ENCODE results near the gene NAGLU.
"Not testable (repeated sequence)": the region's sequence is repeated elsewhere in the genome, so short reads cannot be mapped to it uniquely, and the experiment has no call there.

Gene NAGLU

DNA sequence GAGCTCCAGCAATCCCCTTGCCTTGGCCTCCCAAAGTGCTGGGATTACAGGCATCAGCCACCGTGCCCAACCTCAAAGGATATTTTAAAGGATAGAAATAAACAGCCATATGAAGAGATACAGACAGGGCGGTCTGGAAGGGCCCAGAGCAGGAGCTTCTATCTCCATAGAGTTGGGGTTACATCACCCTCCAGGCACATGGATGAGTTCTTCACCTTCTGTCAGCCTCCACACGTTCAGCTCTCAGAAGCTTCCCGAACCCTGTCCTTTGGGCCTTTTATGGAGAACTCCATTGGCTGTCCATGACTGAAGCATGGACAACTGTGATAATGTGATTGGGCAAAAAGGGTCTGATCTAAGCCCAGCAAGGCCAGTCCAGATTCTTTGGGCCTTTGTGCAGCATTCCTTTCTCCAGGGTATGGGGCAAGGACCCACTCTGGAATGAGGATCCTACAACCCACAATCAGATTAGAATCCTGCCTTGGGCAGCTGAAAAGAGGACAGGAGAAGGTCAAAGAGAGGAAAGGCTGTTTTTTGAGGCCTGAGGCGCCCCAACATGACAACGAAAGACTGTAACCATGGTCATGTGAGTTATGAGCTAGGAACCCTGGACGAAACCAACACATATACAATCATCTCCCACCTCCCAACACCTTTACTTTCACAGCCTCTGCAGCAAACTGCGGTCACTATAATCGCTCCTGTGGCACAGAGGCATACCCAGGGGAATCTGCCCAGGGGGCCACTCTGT, 9.9 kb downstream of the NAGLU start:
- not testable (repeated sequence) for H2BK12ac ChIP-seq (ENCODE audit: low read length); H3K23ac ChIP-seq (ENCODE audit: low read length); H3K4me2 ChIP-seq (ENCODE audit: low read length); H3K9me3 ChIP-seq (ENCODE audit: insufficient read depth, low read depth, low read length); H3K79me2 ChIP-seq (ENCODE audit: control insufficient read depth, insufficient read depth, low read length, poor library complexity); H3K14ac ChIP-seq (ENCODE audit: low read length); H2BK120ac ChIP-seq (ENCODE audit: insufficient read depth, low read length, poor library complexity); H2BK5ac ChIP-seq (ENCODE audit: low read depth, low read length, poor library complexity); H3K9ac ChIP-seq (ENCODE audit: low read length); H3K79me1 ChIP-seq (ENCODE audit: low read length); H2AFZ ChIP-seq (ENCODE audit: insufficient read depth, low read length, poor library complexity); H2AK5ac ChIP-seq (ENCODE audit: low read length); H4K12ac ChIP-seq (ENCODE audit: low read depth, low read length); H3K4me3 ChIP-seq (ENCODE audit: low read depth, low read length); H3K18ac ChIP-seq (ENCODE audit: low read length); H3K27me3 ChIP-seq (ENCODE audit: insufficient read depth, low read length); H3K4ac ChIP-seq (ENCODE audit: low read depth, low read length)
- peak; percentile 63 to 64 for DNase-seq
- no CpG with 5 or more reads among the region's 9 CpGs for WGBS (ENCODE audit: extremely low coverage, insufficient coverage, insufficient read length)
- Histone ChIP-seq H3K27ac (ENCODE audit: low read depth, low read length) (peak overlapping the region; percentile 48), H4K8ac (ENCODE audit: low read depth, low read length) (peak overlapping the region; percentile 20), H3K4me1 (ENCODE audit: control insufficient read depth in 1 of 2, insufficient read depth in 2 of 2, low read length in 2 of 2) (peaks cover 25 to 26% of the 10 kb centered on the region in 2 experiments), H4K91ac (ENCODE audit: low read depth, low read length) (peak overlapping the region; percentile 12), H3K36me3 (ENCODE audit: control insufficient read depth in 1 of 2, insufficient read depth in 2 of 2, low read length in 2 of 2) (peaks cover 18 to 20% of the 10 kb centered on the region in 2 experiments)

DNA sequence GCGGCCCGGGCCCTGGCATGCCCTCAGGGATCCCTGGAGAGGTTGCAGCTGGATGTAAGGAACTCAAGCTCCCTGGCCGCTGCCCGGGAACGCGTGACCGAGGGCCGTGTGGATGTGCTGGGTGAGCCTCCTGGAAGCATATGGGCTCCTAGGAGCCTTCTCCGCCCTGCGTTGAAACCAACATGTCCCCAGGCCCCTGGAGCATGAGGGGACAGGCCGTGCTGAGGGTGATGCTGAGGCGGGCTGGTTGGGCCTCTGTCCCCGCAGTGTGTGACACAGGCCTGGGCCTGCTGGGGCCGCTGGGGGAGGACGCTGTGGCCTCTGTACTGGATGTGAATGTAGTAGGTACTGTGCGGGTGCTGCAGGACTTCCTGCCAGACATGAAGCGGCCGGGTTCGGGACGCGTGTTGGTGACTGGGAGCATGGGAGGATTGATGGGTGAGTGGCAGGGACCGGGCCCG, 11.0 kb downstream of the NAGLU start:
- Histone ChIP-seq H2BK12ac (ENCODE audit: low read length) (no peak overlapping the region), H3K18ac (ENCODE audit: low read length) (no peak overlapping the region), H4K91ac (ENCODE audit: low read depth, low read length) (peak overlapping the region; percentile 74), H3K27me3 (ENCODE audit: insufficient read depth, low read length) (no peaks in the 10 kb centered on the region), H3K4me3 (ENCODE audit: low read depth, low read length) (no peak overlapping the region), H2AFZ (ENCODE audit: insufficient read depth, low read length, poor library complexity) (no peak overlapping the region), H3K14ac (ENCODE audit: low read length) (no peak overlapping the region), H4K12ac (ENCODE audit: low read depth, low read length) (peak overlapping the region; percentile 32), H3K4me1 (ENCODE audit: control insufficient read depth in 1 of 2, insufficient read depth in 2 of 2, low read length in 2 of 2) (peaks cover 19 to 21% of the 10 kb centered on the region in 2 experiments), H3K4me2 (ENCODE audit: low read length) (no peak overlapping the region), H3K36me3 (ENCODE audit: control insufficient read depth in 1 of 2, insufficient read depth in 2 of 2, low read length in 2 of 2) (peaks cover 18% of the 10 kb centered on the region in 2 experiments), H3K27ac (ENCODE audit: low read depth, low read length) (no peak overlapping the region), H2BK120ac (ENCODE audit: insufficient read depth, low read length, poor library complexity) (no peak overlapping the region), H3K79me1 (ENCODE audit: low read length) (peaks cover 4% of the 10 kb centered on the region), H4K8ac (ENCODE audit: low read depth, low read length) (no peak overlapping the region), H2AK5ac (ENCODE audit: low read length) (no peak overlapping the region), H3K4ac (ENCODE audit: low read depth, low read length) (no peak overlapping the region), H3K79me2 (ENCODE audit: control insufficient read depth, insufficient read depth, low read length, poor library complexity) (no peaks in the 10 kb centered on the region), H3K9me3 (ENCODE audit: insufficient read depth, low read depth, low read length) (no peaks in the 10 kb centered on the region), H2BK5ac (ENCODE audit: low read depth, low read length, poor library complexity) (no peak overlapping the region), H3K23ac (ENCODE audit: low read length) (no peak overlapping the region), H3K9ac (ENCODE audit: low read length) (no peak overlapping the region)
- no CpG with 5 or more reads among the region's 23 CpGs for WGBS (ENCODE audit: extremely low coverage, insufficient coverage, insufficient read length)
- DNase-seq: no peak

GRCh38 chr17:42547698-42548069, 11.6 kb downstream of the NAGLU start:
- H3K36me3 ChIP-seq (ENCODE audit: control insufficient read depth in 1 of 2, insufficient read depth in 2 of 2, low read length in 2 of 2): peaks cover 16% of the 10 kb centered on the region in 2 experiments
- H3K14ac ChIP-seq (ENCODE audit: low read length): no peak overlapping the region
- H3K23ac ChIP-seq (ENCODE audit: low read length): no peak overlapping the region
- H2AFZ ChIP-seq (ENCODE audit: insufficient read depth, low read length, poor library complexity): peak overlapping the region; percentile 8
- no peak overlapping the region for H3K4me3 ChIP-seq (ENCODE audit: low read depth, low read length)
- peaks cover 4% of the 10 kb centered on the region for H3K79me1 ChIP-seq (ENCODE audit: low read length)
- no CpG with 5 or more reads among the region's 14 CpGs for WGBS (ENCODE audit: extremely low coverage, insufficient coverage, insufficient read length)
- peak overlapping the region; percentile 11 for H4K8ac ChIP-seq (ENCODE audit: low read depth, low read length)
- H3K9me3 ChIP-seq (ENCODE audit: insufficient read depth, low read depth, low read length): no peaks in the 10 kb centered on the region
- H2BK120ac ChIP-seq (ENCODE audit: insufficient read depth, low read length, poor library complexity): peak overlapping the region; percentile 12
- H3K4me1 ChIP-seq (ENCODE audit: control insufficient read depth in 1 of 2, insufficient read depth in 2 of 2, low read length in 2 of 2): peaks cover 19 to 23% of the 10 kb centered on the region in 2 experiments
- no peak overlapping the region for H2BK5ac ChIP-seq (ENCODE audit: low read depth, low read length, poor library complexity)
- peak overlapping the region; percentile 25 for H4K91ac ChIP-seq (ENCODE audit: low read depth, low read length)
- DNase-seq: no peak
- peak overlapping the region; percentile 64 for H3K9ac ChIP-seq (ENCODE audit: low read length)
- H3K4me2 ChIP-seq (ENCODE audit: low read length): peak overlapping the region; percentile 58
- no peak overlapping the region for H3K18ac ChIP-seq (ENCODE audit: low read length)
- no peaks in the 10 kb centered on the region for H3K27me3 ChIP-seq (ENCODE audit: insufficient read depth, low read length)
- H3K27ac ChIP-seq (ENCODE audit: low read depth, low read length): no peak overlapping the region
- H3K4ac ChIP-seq (ENCODE audit: low read depth, low read length): no peak overlapping the region
- H2AK5ac ChIP-seq (ENCODE audit: low read length): peak overlapping the region; percentile 51
- H4K12ac ChIP-seq (ENCODE audit: low read depth, low read length): peak overlapping the region; percentile 57
- H3K79me2 ChIP-seq (ENCODE audit: control insufficient read depth, insufficient read depth, low read length, poor library complexity): no peaks in the 10 kb centered on the region
- no peak overlapping the region for H2BK12ac ChIP-seq (ENCODE audit: low read length)

DNA sequence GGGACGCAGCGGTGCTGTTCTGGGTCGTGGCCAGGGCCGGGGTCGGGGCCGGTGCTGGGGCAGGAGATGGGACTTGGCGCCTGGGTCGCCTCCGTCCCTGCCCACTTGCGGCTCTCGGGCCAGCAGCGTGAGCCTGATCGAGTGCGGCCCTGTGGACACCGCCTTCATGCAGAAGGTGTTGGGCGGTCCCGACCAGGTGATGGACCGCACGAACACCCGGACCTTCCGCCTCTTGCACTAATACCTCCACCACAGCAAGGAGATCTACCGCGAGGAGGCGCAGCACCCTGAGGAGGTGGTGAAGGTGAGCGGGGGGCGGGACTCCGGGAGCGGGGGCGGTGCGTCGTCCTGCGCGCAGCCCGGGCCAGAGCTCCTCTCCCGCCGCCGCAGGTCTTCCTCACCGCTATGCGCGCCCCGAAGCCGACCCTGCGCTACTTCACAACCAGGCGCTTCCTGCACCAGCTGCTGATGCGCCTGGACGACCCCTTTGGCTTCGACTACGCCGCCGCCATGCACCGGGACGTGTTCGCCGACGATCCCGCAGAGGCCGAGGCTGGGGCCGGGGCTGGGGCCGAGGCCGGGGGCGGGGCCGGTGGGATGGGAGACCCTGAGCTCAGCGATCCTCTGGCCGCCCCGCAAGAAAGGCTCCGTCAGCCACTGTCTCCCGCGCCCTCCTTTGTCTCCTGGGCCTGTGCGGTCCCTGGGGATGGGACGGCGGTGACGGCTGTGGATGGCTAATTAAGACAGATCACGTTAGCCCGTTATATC, 12.2 kb downstream of the NAGLU start:
- H4K8ac ChIP-seq (ENCODE audit: low read depth, low read length): peak overlapping the region; percentile 72
- H2AK5ac ChIP-seq (ENCODE audit: low read length): peak overlapping the region; percentile 51
- H3K36me3 ChIP-seq (ENCODE audit: control insufficient read depth in 1 of 2, insufficient read depth in 2 of 2, low read length in 2 of 2): peaks cover 11 to 13% of the 10 kb centered on the region in 2 experiments
- no peak overlapping the region for H3K27ac ChIP-seq (ENCODE audit: low read depth, low read length)
- peak overlapping the region; percentile 41 for H4K91ac ChIP-seq (ENCODE audit: low read depth, low read length)
- peak overlapping the region; percentile 71 for H3K4me3 ChIP-seq (ENCODE audit: low read depth, low read length)
- peaks cover 9% of the 10 kb centered on the region for H3K79me1 ChIP-seq (ENCODE audit: low read length)
- no peak overlapping the region for H2BK12ac ChIP-seq (ENCODE audit: low read length)
- peak; percentile 66 to 83 for DNase-seq
- peak overlapping the region; percentile 58 for H3K4me2 ChIP-seq (ENCODE audit: low read length)
- no CpG with 5 or more reads among the region's 74 CpGs for WGBS (ENCODE audit: extremely low coverage, insufficient coverage, insufficient read length)
- H3K9ac ChIP-seq (ENCODE audit: low read length): no peak overlapping the region
- peaks cover under 1% of the 10 kb centered on the region for H3K79me2 ChIP-seq (ENCODE audit: control insufficient read depth, insufficient read depth, low read length, poor library complexity)
- peak overlapping the region; percentile 40 for H2AFZ ChIP-seq (ENCODE audit: insufficient read depth, low read length, poor library complexity)
- no peaks in the 10 kb centered on the region for H3K27me3 ChIP-seq (ENCODE audit: insufficient read depth, low read length)
- H2BK120ac ChIP-seq (ENCODE audit: insufficient read depth, low read length, poor library complexity): peak overlapping the region; percentile 12
- H4K12ac ChIP-seq (ENCODE audit: low read depth, low read length): peak overlapping the region; percentile 57
- peak overlapping the region; percentile 54 for H3K14ac ChIP-seq (ENCODE audit: low read length)
- no peaks in the 10 kb centered on the region for H3K9me3 ChIP-seq (ENCODE audit: insufficient read depth, low read depth, low read length)
- peaks cover 19 to 24% of the 10 kb centered on the region in 2 experiments for H3K4me1 ChIP-seq (ENCODE audit: control insufficient read depth in 1 of 2, insufficient read depth in 2 of 2, low read length in 2 of 2)
- no peak overlapping the region for H3K23ac ChIP-seq (ENCODE audit: low read length)
- H2BK5ac ChIP-seq (ENCODE audit: low read depth, low read length, poor library complexity): no peak overlapping the region
- H3K18ac ChIP-seq (ENCODE audit: low read length): peak overlapping the region; percentile 49
- no peak overlapping the region for H3K4ac ChIP-seq (ENCODE audit: low read depth, low read length)

All from trophoblast cell (in vitro differentiated cells and primary cell).